LNCAP (cell line): ENCODE data around the gene LBHD2.

Source experiments
- TF ChIP-seq, protein P1 (sequence below): fragments of 450-650 bp; IDR thresholded peaks from 2 replicates; pipeline ENCODE4 v1.5.1; 2017; ENCODE audit warnings: mild to moderate bottlenecking

LBHD2 gene

DNA sequence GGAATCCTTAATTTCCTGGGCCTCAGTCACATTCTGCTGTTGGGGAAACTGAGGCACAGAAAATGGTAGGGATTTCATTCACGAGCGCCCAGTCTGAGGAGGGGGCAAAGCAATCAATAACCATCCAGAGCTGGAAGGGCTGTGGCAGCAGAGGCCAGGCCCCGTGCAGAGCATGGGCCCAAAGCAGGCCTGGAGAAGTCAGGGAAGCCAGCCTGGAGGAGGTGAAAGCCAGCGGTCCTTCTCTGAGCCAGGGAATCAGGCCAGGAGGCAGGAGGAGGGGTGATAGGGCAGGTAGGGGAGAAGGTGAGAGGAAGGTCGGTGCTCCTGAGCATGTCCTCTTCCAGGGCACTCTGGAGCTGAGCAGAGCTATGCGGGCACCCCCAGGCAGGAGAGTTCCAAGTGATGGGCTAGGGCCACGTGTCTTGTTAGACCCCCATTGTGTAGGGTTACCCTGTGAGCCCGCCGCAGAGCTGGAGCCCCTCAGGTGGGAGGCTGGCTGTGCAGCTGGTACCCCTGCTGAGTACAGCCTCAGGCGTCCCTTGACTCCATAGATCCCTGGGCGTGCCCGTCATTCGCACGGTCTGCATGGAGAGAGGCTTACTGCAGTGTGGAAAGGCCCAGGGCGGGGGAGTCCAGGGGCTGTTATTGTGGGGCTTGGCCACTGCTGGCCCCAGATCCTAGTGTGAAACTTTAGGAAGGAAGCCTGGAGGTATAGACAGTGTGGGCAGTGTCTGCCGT is 44.0 kb downstream of the LBHD2 start:
- TF ChIP-seq, protein P1, sequence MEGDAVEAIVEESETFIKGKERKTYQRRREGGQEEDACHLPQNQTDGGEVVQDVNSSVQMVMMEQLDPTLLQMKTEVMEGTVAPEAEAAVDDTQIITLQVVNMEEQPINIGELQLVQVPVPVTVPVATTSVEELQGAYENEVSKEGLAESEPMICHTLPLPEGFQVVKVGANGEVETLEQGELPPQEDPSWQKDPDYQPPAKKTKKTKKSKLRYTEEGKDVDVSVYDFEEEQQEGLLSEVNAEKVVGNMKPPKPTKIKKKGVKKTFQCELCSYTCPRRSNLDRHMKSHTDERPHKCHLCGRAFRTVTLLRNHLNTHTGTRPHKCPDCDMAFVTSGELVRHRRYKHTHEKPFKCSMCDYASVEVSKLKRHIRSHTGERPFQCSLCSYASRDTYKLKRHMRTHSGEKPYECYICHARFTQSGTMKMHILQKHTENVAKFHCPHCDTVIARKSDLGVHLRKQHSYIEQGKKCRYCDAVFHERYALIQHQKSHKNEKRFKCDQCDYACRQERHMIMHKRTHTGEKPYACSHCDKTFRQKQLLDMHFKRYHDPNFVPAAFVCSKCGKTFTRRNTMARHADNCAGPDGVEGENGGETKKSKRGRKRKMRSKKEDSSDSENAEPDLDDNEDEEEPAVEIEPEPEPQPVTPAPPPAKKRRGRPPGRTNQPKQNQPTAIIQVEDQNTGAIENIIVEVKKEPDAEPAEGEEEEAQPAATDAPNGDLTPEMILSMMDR = no peak

DNA sequence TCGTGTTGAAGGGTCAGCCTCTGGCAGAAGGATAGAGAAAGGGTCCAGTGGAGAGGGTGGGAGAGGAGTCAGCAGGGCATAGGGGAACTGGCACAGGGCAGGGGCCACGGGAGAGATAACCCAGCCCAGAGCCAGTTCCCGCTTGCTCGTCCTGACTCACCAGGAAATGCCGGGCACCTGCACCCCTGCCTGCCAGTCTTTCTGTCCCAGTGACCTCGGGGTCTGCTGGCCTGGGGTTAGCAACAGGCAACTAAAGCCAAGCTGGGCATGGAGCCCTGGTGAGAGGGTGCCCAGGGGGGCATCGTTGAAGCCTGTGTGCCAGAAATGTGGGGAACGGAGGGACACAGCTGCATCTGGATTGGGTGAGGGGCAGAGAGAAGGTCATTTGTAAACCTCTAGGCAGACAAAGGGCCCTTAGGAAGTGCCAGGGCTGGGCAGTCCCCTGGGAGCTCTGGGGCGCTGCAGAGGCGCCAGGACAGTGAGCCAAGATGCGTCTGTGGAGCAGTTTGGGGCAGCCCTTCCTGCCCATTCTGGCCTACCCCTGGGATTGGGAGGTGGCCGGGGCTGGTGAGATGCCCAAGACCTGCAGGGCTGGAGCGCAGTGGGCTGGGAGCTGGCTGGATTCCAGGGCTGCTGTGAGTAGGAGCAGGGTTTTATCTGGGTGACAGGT is 44.8 kb downstream of the LBHD2 start:
- TF ChIP-seq, protein P1 = no peak

DNA sequence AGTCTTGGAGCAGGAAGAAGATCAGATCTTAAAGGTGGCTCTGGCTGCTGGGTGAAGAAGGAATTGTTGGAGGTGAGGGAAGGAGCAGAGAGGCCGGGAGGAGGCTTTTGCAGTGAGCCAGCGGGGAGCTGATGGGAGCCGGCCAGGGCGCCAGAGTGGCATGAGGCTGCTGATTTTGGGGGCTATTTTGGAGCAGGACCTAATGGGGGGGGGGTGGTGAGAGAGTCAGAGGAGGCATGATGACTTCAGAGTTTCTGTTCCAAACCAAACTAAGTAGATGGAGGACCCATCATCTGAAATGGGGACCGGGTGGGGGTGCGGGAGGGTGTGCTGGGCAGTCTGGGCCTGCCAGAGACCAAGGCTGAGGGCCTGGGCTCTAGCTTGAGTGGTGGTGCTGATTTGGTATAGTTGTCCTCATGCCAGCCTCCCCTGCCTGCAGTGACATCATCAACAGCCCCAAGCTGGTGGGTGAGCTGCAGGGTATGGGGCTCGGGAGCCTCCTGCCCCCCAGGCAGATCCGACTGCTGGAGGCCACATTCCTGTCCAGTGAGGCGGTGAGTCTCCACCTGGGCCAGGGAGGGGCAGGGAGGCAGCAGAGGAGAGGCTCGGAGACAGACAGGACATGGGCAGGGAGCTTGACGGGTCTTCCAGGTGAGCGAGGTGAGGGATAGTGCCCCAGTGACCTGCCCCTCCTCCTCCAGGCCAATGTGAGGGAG is 45.4 kb downstream of the LBHD2 start:
- TF ChIP-seq, protein P1 = no peak

DNA sequence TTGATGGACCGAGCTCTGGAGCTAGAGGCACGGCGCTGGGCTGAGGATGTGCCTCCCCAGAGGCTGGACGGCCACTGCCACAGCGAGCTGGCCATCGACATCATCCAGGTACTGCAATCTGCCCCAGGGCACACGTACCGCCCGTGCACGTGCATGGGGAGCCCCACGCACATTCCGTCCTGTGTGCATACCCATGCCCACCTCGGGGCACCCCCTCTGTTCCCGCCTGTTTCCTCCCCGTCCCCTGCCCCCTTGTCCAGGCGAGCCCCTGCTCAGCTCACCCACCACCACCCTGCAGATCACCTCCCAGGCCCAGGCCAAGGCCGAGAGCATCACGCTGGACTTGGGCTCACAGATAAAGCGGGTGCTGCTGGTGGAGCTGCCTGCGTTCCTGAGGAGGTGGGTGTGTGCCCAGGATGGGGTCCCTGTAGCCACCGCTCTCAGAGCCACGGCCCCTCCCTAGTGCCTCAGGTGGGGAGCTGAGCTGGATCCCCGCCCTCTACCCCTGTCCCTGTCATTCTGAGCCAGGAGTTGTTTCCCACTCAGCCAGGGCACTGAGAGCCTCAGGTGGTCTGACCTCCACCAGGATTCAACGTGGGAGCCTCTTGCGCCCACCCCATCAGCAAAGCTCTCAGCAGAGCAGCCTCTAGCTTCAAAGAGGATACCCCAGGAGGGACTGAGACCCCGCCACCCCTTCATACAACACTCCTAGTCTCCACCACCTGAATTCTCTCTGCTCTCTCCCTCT is 46.2 kb downstream of the LBHD2 start:
- TF ChIP-seq, protein P1 = no peak

DNA sequence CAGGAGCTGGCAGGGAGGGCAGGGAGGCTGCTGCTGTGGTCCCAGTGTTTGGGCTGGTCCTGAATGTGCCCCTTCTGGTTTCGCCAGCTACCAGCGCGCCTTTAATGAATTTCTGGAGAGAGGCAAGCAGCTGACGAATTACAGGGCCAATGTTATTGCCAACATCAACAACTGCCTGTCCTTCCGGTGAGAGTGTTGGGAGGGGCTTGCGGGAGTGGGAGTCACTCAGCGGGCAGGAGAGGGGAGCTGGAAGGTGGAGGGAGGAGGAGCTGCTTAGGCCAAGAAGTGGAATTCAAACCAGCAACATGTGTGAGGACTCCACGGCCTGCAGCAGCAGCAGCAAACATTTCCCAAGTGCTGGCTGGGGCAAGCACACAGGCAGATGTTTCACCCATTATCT is 47.0 kb downstream of the LBHD2 start:
- TF ChIP-seq, protein P1 = no peak

DNA sequence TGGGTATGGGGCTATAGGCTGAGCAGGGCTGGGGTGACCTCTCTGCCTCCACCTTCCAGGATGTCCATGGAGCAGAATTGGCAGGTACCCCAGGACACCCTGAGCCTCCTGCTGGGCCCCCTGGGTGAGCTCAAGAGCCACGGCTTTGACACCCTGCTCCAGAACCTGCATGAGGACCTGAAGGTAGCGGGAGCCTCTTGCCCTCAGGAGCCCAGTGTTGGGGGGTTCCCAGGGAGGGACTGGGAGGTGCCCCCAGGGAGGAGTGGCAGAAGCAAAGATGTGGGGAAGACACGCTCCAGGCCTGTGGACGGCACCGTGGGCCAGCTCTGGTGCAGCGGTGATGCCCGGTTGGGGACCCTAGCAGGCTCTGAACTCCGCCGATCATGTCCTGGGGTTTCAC is 47.6 kb downstream of the LBHD2 start:
- TF ChIP-seq, protein P1 = no peak
